Measurements from ENCODE around the gene LMAN2. TPM values are rescaled to one million over a fixed set of nuclear protein-coding genes. Genes with fewer than 3 reads are reported as not detected.

LMAN2 gene
- total RNA-seq, 2 donors from 2014 or later: 119 to 128 TPM

- Histone ChIP-seq H3K4me1 (ENCODE audit: control insufficient read depth, insufficient read depth, low read length) (no peaks in the 10 kb centered on the region), H3K27ac (ENCODE audit: low read depth, low read length) (no peak overlapping the region), H3K9ac (ENCODE audit: extremely low read depth, low read length, poor library complexity, severe bottlenecking) (no peak overlapping the region), H3K9me3 (ENCODE audit: control insufficient read depth, low read length) (no peaks in the 10 kb centered on the region), H3K36me3 (ENCODE audit: control insufficient read depth, insufficient read depth, low read length) (peaks cover 43% of the 10 kb centered on the region), H3K4me3 (ENCODE audit: low read length) (no peak overlapping the region), H3K27me3 (ENCODE audit: control insufficient read depth, insufficient read depth, low read length, poor library complexity, severe bottlenecking) (no peaks in the 10 kb centered on the region)
- no peak for DNase-seq
- WGBS, 2 experiments (ENCODE audit: insufficient coverage in 1 of 2, insufficient read length in 1 of 2): 94 to 97% methylated on average over 10 to 35 of the region's 35 CpGs
- no peaks in the 10 kb centered on the region for H3K4me1 Mint-ChIP-seq
- H3K9me3 Mint-ChIP-seq: no peaks in the 10 kb centered on the region
- no peaks in the 10 kb centered on the region for H3K27me3 Mint-ChIP-seq (ENCODE audit: insufficient read depth)
- peaks cover 76% of the 10 kb centered on the region for H3K36me3 Mint-ChIP-seq (ENCODE audit: low read depth)
- H3K4me3 Mint-ChIP-seq: no peak overlapping the region
- no peak overlapping the region for H3K27ac Mint-ChIP-seq
- TF ChIP-seq CTCF (conservative IDR thresholded peaks at IDR 0.05): no peak
Observed at GRCh38 chr5:177332031-177332895, 19.2 kb downstream of the LMAN2 start.

DNA sequence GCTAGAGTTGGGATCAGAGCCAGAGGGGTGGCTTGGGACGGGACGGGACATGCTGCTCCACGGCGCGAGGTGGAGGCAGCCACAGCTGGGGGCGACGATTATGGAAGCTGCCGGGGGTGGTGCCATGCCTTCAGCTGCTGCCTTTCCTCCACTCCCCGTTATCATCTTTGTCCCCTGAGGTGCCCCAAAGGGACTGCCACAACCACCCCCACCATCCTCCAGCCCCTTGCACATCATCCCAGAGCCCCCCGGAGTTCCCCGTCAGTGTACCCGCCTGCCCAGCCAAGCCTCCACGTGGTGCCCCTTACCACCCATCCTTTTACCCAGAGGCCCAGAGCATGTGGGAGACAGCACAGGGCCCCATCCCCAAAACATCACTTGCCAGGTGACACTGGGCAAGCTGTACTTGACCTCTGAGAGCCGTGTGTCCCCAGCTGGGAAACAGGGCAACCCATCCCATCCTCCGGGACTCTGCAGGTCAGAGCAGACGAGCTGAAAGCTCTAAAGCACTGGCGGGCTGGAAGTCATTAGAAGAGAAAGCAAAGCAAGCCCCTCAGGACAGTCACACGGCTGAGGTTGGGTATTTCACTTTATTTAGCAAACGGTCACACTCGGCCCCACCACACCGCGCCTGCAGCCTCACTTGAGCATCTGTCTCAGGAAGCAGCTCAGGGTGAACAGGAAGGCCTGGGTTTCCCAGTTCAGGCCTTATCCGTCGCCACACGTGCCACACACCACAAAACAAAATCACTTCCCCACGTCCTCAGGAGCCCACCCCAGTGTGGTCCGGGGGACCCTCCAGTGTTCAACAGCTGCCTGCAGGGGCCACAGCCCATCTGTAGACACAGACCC lies 20.3 kb downstream of the LMAN2 start:
- Histone ChIP-seq H3K27ac (ENCODE audit: low read depth, low read length) (no peak overlapping the region), H3K9ac (ENCODE audit: extremely low read depth, low read length, poor library complexity, severe bottlenecking) (no peak overlapping the region), H3K36me3 (ENCODE audit: control insufficient read depth, insufficient read depth, low read length) (peaks cover 37% of the 10 kb centered on the region), H3K4me1 (ENCODE audit: control insufficient read depth, insufficient read depth, low read length) (no peaks in the 10 kb centered on the region), H3K9me3 (ENCODE audit: control insufficient read depth, low read length) (no peaks in the 10 kb centered on the region), H3K4me3 (ENCODE audit: low read length) (no peak overlapping the region), H3K27me3 (ENCODE audit: control insufficient read depth, insufficient read depth, low read length, poor library complexity, severe bottlenecking) (no peaks in the 10 kb centered on the region)
- Mint-ChIP-seq H3K4me3 (no peak overlapping the region), H3K9me3 (no peaks in the 10 kb centered on the region), H3K4me1 (peaks cover 2% of the 10 kb centered on the region), H3K27ac (no peak overlapping the region), H3K27me3 (ENCODE audit: insufficient read depth) (no peaks in the 10 kb centered on the region), H3K36me3 (ENCODE audit: low read depth) (peaks cover 71% of the 10 kb centered on the region)
- DNase-seq: no peak
- TF ChIP-seq CTCF (conservative IDR thresholded peaks at IDR 0.05): no peak
- WGBS, 2 experiments (ENCODE audit: insufficient coverage in 1 of 2, insufficient read length in 1 of 2): 93 to 94% methylated on average over 10 to 27 of the region's 27 CpGs

DNA sequence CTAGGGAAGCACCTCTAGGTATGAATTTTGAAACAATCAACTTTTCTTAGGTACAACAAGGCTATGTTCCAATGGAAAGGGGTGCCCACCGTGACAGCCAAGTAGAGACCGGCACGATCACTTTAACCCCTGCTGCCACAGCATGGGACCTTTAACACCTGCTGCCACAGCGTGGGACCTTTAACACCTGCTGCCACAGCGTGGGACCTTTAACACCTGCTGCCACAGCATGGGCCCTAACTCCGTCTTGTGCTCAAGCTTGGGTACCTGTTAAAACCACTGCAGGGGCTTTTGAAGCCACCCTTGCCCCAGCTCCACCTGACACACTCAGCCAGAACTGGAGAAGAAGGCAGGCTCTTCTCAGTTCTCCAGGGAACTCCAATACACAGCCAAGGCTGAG lies 21.6 kb downstream of the LMAN2 start:
- WGBS, 2 experiments (ENCODE audit: insufficient coverage in 1 of 2, insufficient read length in 1 of 2): 94 to 98% methylated on average over 6 of the region's 6 CpGs
- no peaks in the 10 kb centered on the region for H3K4me1 ChIP-seq (ENCODE audit: control insufficient read depth, insufficient read depth, low read length)
- no peak overlapping the region for H3K4me3 ChIP-seq (ENCODE audit: low read length)
- Mint-ChIP-seq H3K27ac (no peak overlapping the region), H3K4me3 (no peak overlapping the region), H3K36me3 (ENCODE audit: low read depth) (peaks cover 62% of the 10 kb centered on the region), H3K27me3 (ENCODE audit: insufficient read depth) (no peaks in the 10 kb centered on the region), H3K4me1 (peaks cover 9% of the 10 kb centered on the region), H3K9me3 (no peaks in the 10 kb centered on the region)
- no peak overlapping the region for H3K27ac ChIP-seq (ENCODE audit: low read depth, low read length)
- H3K36me3 ChIP-seq (ENCODE audit: control insufficient read depth, insufficient read depth, low read length): peaks cover 31% of the 10 kb centered on the region
- no peak for DNase-seq
- TF ChIP-seq CTCF (conservative IDR thresholded peaks at IDR 0.05): no peak
- H3K27me3 ChIP-seq (ENCODE audit: control insufficient read depth, insufficient read depth, low read length, poor library complexity, severe bottlenecking): no peaks in the 10 kb centered on the region
- H3K9ac ChIP-seq (ENCODE audit: extremely low read depth, low read length, poor library complexity, severe bottlenecking): no peak overlapping the region
- no peaks in the 10 kb centered on the region for H3K9me3 ChIP-seq (ENCODE audit: control insufficient read depth, low read length)

Data from endodermal cell (in vitro differentiated cells).